Endothelial cell of umbilical vein (primary cell): Measurements from ENCODE around the gene SEMA7A. TPM values are rescaled to one million over a fixed set of nuclear protein-coding genes. Genes with fewer than 3 reads are reported as not detected.

Experiments
- BruUV-seq: library from RNA; stranded (reverse); fragments of 400-500 nt; replicated peaks from 2 replicates; lab custom pipeline; 2021; lab: Mats Ljungman, UMichigan
- CTCF ChIA-PET: fragments of 300-600, 350-600 bp; sonication (Branson Sonifier 250); formaldehyde crosslinking; loops from one replicate; lab custom pipeline; 2021; ENCODE audit warnings: antibody characterized with exemption, inconsistent platforms; lab: Charles Lee
- POLR2A ChIA-PET: fragments of 300-600, 350-600 bp; sonication (Branson Sonifier 250); formaldehyde crosslinking; loops from one replicate; lab custom pipeline; 2021; ENCODE audit warnings: antibody characterized with exemption, inconsistent platforms; lab: Charles Lee
- DNase-seq: peaks from one replicate; pipeline ENCODE4 v3.0.0-alpha.2; 2011; ENCODE audit warnings: low read depth, low spot score
- FAIRE-seq: peaks from 2 replicates; lab custom pipeline; 2011; peaks lifted over from hg19 to GRCh38; lab: Jason Lieb, UNC
- H2AFZ ChIP-seq: 2 replicates; pipeline ENCODE4 v1.6.0; 2012; ENCODE audit warnings: low read depth, low read length, control low read depth, inconsistent platforms
- H3K27ac ChIP-seq: 2 replicates; pipeline ENCODE4 v1.5.1; 2011; ENCODE audit warnings: low read depth, mild to moderate bottlenecking, control low read depth, low read length, moderate library complexity; ENCODE audit not compliant: insufficient read depth
- H3K27me3 ChIP-seq, 2 experiments: 2 replicates each; pipeline versions ENCODE4 v1.6.0 to v1.6.1; 2011; ENCODE audit warnings: low read length in 2 of 2, mixed read lengths in 1 of 2; ENCODE audit not compliant: control insufficient read depth in 2 of 2, insufficient read depth in 2 of 2
- H3K36me3 ChIP-seq, 2 experiments: 2 replicates in 1 of 2; 3 replicates in 1 of 2; pipeline ENCODE4 v1.5.1; 2011; ENCODE audit warnings: low read length in 2 of 2, mild to moderate bottlenecking in 1 of 2, moderate library complexity in 1 of 2; ENCODE audit not compliant: control insufficient read depth in 2 of 2, insufficient read depth in 2 of 2; ENCODE audit errors: extremely low read depth in 1 of 2
- H3K4me1 ChIP-seq: 3 replicates; pipeline ENCODE4 v1.5.1; 2011; ENCODE audit warnings: mild to moderate bottlenecking, low read length; ENCODE audit not compliant: control insufficient read depth, insufficient read depth; ENCODE audit errors: extremely low read depth
- H3K4me2 ChIP-seq: 2 replicates; pipeline ENCODE4 v1.6.1; 2011; ENCODE audit warnings: low read length, control low read depth, mixed read lengths; ENCODE audit not compliant: insufficient read depth
- H3K4me3 ChIP-seq, 3 experiments: fragments of 200-600 bp in 1 of 3; sonication (generic), shearing (Covaris generic) in 1 of 3; replicated peaks in 1 of 3; 2 replicates each; pipeline ENCODE4 v1.5.1; 2011 to 2016; ENCODE audit warnings: control low read depth in 3 of 3, low read length in 3 of 3, mild to moderate bottlenecking in 2 of 3, inconsistent platforms in 1 of 3, low read depth in 1 of 3, moderate library complexity in 1 of 3; ENCODE audit not compliant: insufficient read depth in 1 of 3
- H3K79me2 ChIP-seq: 2 replicates; pipeline ENCODE4 v1.6.0; 2012; ENCODE audit warnings: low read length, inconsistent platforms; ENCODE audit not compliant: control insufficient read depth, insufficient read depth
- H3K9ac ChIP-seq: replicated peaks from 2 replicates; pipeline ENCODE3; 2011; ENCODE audit warnings: low read length, control low read depth; ENCODE audit not compliant: insufficient read depth; ENCODE audit errors: extremely low read depth
- H3K9me1 ChIP-seq: replicated peaks from 3 replicates; pipeline ENCODE4 v1.6.0; 2011; ENCODE audit warnings: mild to moderate bottlenecking, low read length; ENCODE audit not compliant: control insufficient read depth, insufficient read depth; ENCODE audit errors: extremely low read depth
- H3K9me3 ChIP-seq: replicated peaks from 2 replicates; pipeline ENCODE4 v1.5.1; 2012; ENCODE audit warnings: low read length, inconsistent platforms; ENCODE audit not compliant: control insufficient read depth, insufficient read depth
- H4K20me1 ChIP-seq: replicated peaks from 2 replicates; pipeline ENCODE3; 2011; ENCODE audit warnings: mild to moderate bottlenecking, low read length; ENCODE audit not compliant: control insufficient read depth, insufficient read depth; ENCODE audit errors: extremely low read depth
- CTCF ChIP-seq, 2 donors: IDR thresholded peaks; 1 replicate in 1 of 2; 2 replicates in 1 of 2; pipeline ENCODE4 v1.5.1; 2011; ENCODE audit warnings: low read length in 2 of 2, mild to moderate bottlenecking in 2 of 2, moderate library complexity in 2 of 2, control low read depth in 1 of 2, inconsistent platforms in 1 of 2, low read depth in 1 of 2; ENCODE audit not compliant: insufficient read depth in 1 of 2; ENCODE audit errors: extremely low read depth in 1 of 2
- EZH2 ChIP-seq: IDR thresholded peaks from 2 replicates; pipeline ENCODE4 v1.6.1; 2012; ENCODE audit warnings: borderline replicate concordance, low read depth, mild to moderate bottlenecking, moderate library complexity, low read length, inconsistent platforms; ENCODE audit not compliant: severe bottlenecking
- FOS ChIP-seq: IDR thresholded peaks from 2 replicates; pipeline ENCODE4 v1.6.1; 2011; ENCODE audit warnings: mild to moderate bottlenecking, low read length, moderate library complexity, borderline replicate concordance; ENCODE audit not compliant: insufficient read depth
- GATA2 ChIP-seq: IDR thresholded peaks from 2 replicates; pipeline ENCODE4 v1.7.0; 2011; ENCODE audit warnings: low read depth, mild to moderate bottlenecking, moderate library complexity, mixed read lengths, low read length; ENCODE audit not compliant: insufficient read length, insufficient read depth
- JUN ChIP-seq: IDR thresholded peaks from 2 replicates; pipeline ENCODE4 v1.6.1; 2011; ENCODE audit warnings: borderline replicate concordance, low read depth; ENCODE audit not compliant: insufficient read length, insufficient read depth
- MAX ChIP-seq: IDR thresholded peaks from 2 replicates; pipeline ENCODE4 v1.6.1; 2011; ENCODE audit not compliant: insufficient read depth, insufficient read length
- MYC ChIP-seq: IDR thresholded peaks from one replicate; pipeline ENCODE4 v1.6.1; 2011; ENCODE audit warnings: mild to moderate bottlenecking, low read depth, low read length
- POLR2A ChIP-seq: IDR thresholded peaks from 2 replicates; pipeline ENCODE4 v1.6.1; 2012; ENCODE audit warnings: low read depth, mild to moderate bottlenecking, control low read depth, low read length
- POLR2AphosphoS5 ChIP-seq: IDR thresholded peaks from 2 replicates; pipeline ENCODE4 v1.6.1; 2012; ENCODE audit warnings: low read depth, mild to moderate bottlenecking, control low read depth, low read length, moderate library complexity; ENCODE audit not compliant: insufficient read depth
- dilution Hi-C: fragments of 300-500 bp; cut with MboI; formaldehyde crosslinking; loops from one replicate; pipeline ENCODE4 v1.15.0; 2019; ENCODE audit warnings: low sequenced_read_pairs; ENCODE audit not compliant: extremely low pct_ligation_motif_present
- intact Hi-C: fragments of 100-400 bp; cut with micrococcal nuclease; formaldehyde crosslinking; loops from one replicate; pipeline ENCODE4 v1.10.0; 2022
- polyA plus RNA-seq, 4 experiments: library from polyadenylated mRNA; depleted of rRNA in 3 of 4; stranded (reverse) in 3 of 4; unstranded in 1 of 4; fragments of >200 nt; gene quantifications; 2 replicates each; pipeline versions ENCODE4 v1.2.1 to v1.2.3, GENCODE V29; 2011 to 2012; ENCODE audit warnings: missing spikeins in 1 of 4
- total RNA-seq: library from RNA; stranded (reverse); gene quantifications from 2 replicates; pipeline ENCODE4 v1.2.3, GENCODE V29; 2021

SEMA7A gene
- total and polyA plus RNA-seq, 2 donors (not counting 3 experiments of a cell fraction or from before 2014, with no cell fraction given), result 1.7 to 2.0 TPM

- no peak for FAIRE-seq
- H3K9ac ChIP-seq, result no peak overlapping the region
- H3K36me3 ChIP-seq, result peaks cover 0 to 28% of the 10 kb centered on the region in 2 experiments
- H3K4me2 ChIP-seq, result no peak overlapping the region
- intact Hi-C loops, result no loop called here
- no TSS peak for BruUV-seq
- H3K79me2 ChIP-seq, result no peaks in the 10 kb centered on the region
- ChIA-PET CTCF (interaction anchor here (1.2 kb wide), 1 partner anchor 69 kb away, joined by 3 read pairs; no protein-coding TSS in a partner anchor), POLR2A (no interaction called here)
- H4K20me1 ChIP-seq, result no peaks in the 10 kb centered on the region
- no peak overlapping the region for H2AFZ ChIP-seq
- dilution Hi-C loops, result no loop called here
- H3K27me3 ChIP-seq, result no peaks in the 10 kb centered on the region
- H3K4me3 ChIP-seq, result no peak overlapping the region
- TF ChIP-seq JUN, result no peak
- TF ChIP-seq MYC, result no peak
- TF ChIP-seq POLR2AphosphoS5, result no peak
- no peak for TF ChIP-seq EZH2
- no peak for TF ChIP-seq CTCF (IDR thresholded peaks at IDR 0.05; ENCODE audit: extremely low read depth in 1 of 2, insufficient read depth in 1 of 2, low read depth in 1 of 2, low read length in 2 of 2)
- TF ChIP-seq MAX, result no peak
- no peak for TF ChIP-seq FOS
- TF ChIP-seq POLR2A, result no peak
- TF ChIP-seq GATA2, result no peak
- DNase-seq, result no peak
- no peaks in the 10 kb centered on the region for H3K9me3 ChIP-seq
- no peak overlapping the region for H3K27ac ChIP-seq
- no peaks in the 10 kb centered on the region for H3K9me1 ChIP-seq
- H3K4me1 ChIP-seq, result peaks cover 2% of the 10 kb centered on the region
Measured at GRCh38 chr15:74451322-74451721, 17.6 kb upstream of the SEMA7A start.
